OCI-LY7 (cell line): ENCODE results near the gene ARHGEF18. TPM values are rescaled to one million over a fixed set of nuclear protein-coding genes. Genes with fewer than 3 reads are reported as not detected.

Experiments
- BruUV-seq: library from RNA; stranded (reverse); fragments of 400-500 nt; replicated peaks from 2 replicates; lab custom pipeline; 2021; lab: Mats Ljungman, UMichigan
- CTCF ChIA-PET: fragments of 300-600 bp; sonication (Branson Sonifier 250); formaldehyde crosslinking; loops from one replicate; lab custom pipeline; 2022; ENCODE audit warnings: antibody characterized with exemption; ENCODE audit not compliant: unreplicated experiment; lab: Charles Lee
- POLR2A ChIA-PET: fragments of 300-600 bp; sonication (Branson Sonifier 250); formaldehyde crosslinking; loops from one replicate; lab custom pipeline; 2022; ENCODE audit warnings: antibody characterized with exemption; lab: Charles Lee
- DNase-seq: peaks from one replicate; pipeline ENCODE4 v3.0.0-alpha.2; 2015; ENCODE audit warnings: low spot score
- H2AFZ ChIP-seq: fragments of 200-600 bp; sonication (generic), shearing (Covaris generic); 2 replicates; pipeline ENCODE4 v1.6.1; 2014; ENCODE audit warnings: mild to moderate bottlenecking, antibody characterized with exemption, low read length, moderate library complexity
- H3K27ac ChIP-seq: fragments of 200-600 bp; sonication (generic); 2 replicates; pipeline ENCODE4 v1.5.1; 2014; ENCODE audit warnings: mixed run types, low read depth, mild to moderate bottlenecking, moderate library complexity, low read length, inconsistent platforms; ENCODE audit not compliant: poor library complexity, severe bottlenecking
- H3K36me3 ChIP-seq: fragments of 200-600 bp; sonication (generic); 2 replicates; pipeline ENCODE4 v1.6.1; 2014; ENCODE audit warnings: mild to moderate bottlenecking, antibody characterized with exemption, low read length, moderate library complexity, mixed read lengths; ENCODE audit not compliant: insufficient read depth
- H3K4me1 ChIP-seq: fragments of 200-600 bp; sonication (generic); 2 replicates; pipeline ENCODE4 v1.5.1; 2014; ENCODE audit warnings: mild to moderate bottlenecking, low read length; ENCODE audit not compliant: insufficient read depth, poor library complexity, severe bottlenecking
- H3K4me2 ChIP-seq: fragments of 200-600 bp; sonication (generic); 2 replicates; pipeline ENCODE4 v1.6.1; 2014; ENCODE audit warnings: mild to moderate bottlenecking, low read length
- H3K4me3 ChIP-seq: fragments of 200-600 bp; sonication (generic); 2 replicates; pipeline ENCODE4 v1.5.1; 2014; ENCODE audit warnings: mild to moderate bottlenecking, low read depth, low read length; ENCODE audit not compliant: poor library complexity, severe bottlenecking
- H3K79me2 ChIP-seq: fragments of 200-600 bp; sonication (generic); 2 replicates; pipeline ENCODE4 v1.6.1; 2016; ENCODE audit warnings: low read depth, mild to moderate bottlenecking, low read length, moderate library complexity, mixed read lengths; ENCODE audit not compliant: insufficient read depth
- H3K9me2 ChIP-seq: fragments of 200-600 bp; sonication (generic); 2 replicates; pipeline ENCODE4 v1.6.1; 2016; ENCODE audit warnings: mild to moderate bottlenecking, low read length, mixed read lengths; ENCODE audit not compliant: insufficient read depth
- H3K9me3 ChIP-seq: fragments of 200-600 bp; sonication (generic); 2 replicates; pipeline ENCODE4 v1.6.1; 2014; ENCODE audit warnings: mild to moderate bottlenecking, mixed run types, low read length, mixed read lengths
- H4K20me1 ChIP-seq: fragments of 200-600 bp; sonication (generic); 2 replicates; pipeline ENCODE4 v1.6.1; 2014; ENCODE audit warnings: mild to moderate bottlenecking, antibody characterized with exemption, low read length, moderate library complexity, mixed read lengths; ENCODE audit not compliant: insufficient read depth
- EZH2phosphoT487 ChIP-seq: fragments of 200-600 bp; sonication (generic); IDR thresholded peaks from 2 replicates; pipeline ENCODE4 v1.6.1; 2018; ENCODE audit warnings: low read depth, borderline replicate concordance, mild to moderate bottlenecking, mixed run types, antibody characterized with exemption, low read length, moderate library complexity, mixed read lengths
- intact Hi-C: fragments of 100-400 bp; cut with micrococcal nuclease; formaldehyde crosslinking; loops from one replicate; pipeline ENCODE4 v1.10.0; 2022; ENCODE audit not compliant: unreplicated experiment
- total RNA-seq, 2 experiments: library from RNA; depleted of rRNA in 1 of 2; stranded (reverse); fragments of >200 nt in 1 of 2; shearing (Covaris generic) in 1 of 2; gene quantifications; 2 replicates each; pipeline ENCODE4 v1.2.3, GENCODE V29; 2014 to 2022
- TF ChIP-seq, protein P1 (sequence below): fragments of 200-600 bp; sonication (generic); conservative IDR thresholded peaks from 2 replicates; pipeline ENCODE4 v1.5.1; 2014; ENCODE audit warnings: mild to moderate bottlenecking, antibody characterized with exemption, low read length, moderate library complexity, mixed read lengths

The ARHGEF18 gene
- total RNA-seq, 2 experiments from 2014 or later = 48.1 to 55.2 TPM

DNA sequence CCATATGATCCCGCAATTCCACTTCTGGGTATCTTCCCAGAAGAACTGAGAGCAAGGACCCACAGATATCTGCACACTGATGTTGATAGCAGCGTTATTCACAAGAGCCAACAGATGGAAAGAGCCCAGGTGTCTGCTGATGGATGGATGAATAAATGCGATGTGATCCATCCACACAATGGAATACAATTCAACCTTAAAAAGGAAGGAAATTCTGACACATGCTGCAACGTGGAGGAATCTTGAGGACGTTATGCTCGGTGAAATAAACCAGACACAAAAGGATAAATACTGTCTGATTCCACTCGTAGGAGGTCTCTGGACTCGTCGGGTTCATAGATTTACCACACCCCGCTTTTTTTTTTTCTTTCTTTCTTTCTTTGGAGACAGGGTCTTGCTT lies 21.8 kb downstream of the ARHGEF18 start:
- CTCF ChIA-PET = no interaction called here
- Histone ChIP-seq H2AFZ (no peak overlapping the region), H3K79me2 (peaks cover 27% of the 10 kb centered on the region; the same call in 1 of the 2 replicates), H3K36me3 (peaks cover 89% of the 10 kb centered on the region), H3K9me3 (no peaks in the 10 kb centered on the region), H4K20me1 (no peaks in the 10 kb centered on the region), H3K4me3 (no peak overlapping the region), H3K27ac (no peak overlapping the region), H3K4me2 (no peak overlapping the region), H3K9me2 (no peaks in the 10 kb centered on the region), H3K4me1 (peaks cover 9% of the 10 kb centered on the region)
- DNase-seq = no peak
- no TSS peak for BruUV-seq
- intact Hi-C loops = no loop called here
- TF ChIP-seq, protein P1, sequence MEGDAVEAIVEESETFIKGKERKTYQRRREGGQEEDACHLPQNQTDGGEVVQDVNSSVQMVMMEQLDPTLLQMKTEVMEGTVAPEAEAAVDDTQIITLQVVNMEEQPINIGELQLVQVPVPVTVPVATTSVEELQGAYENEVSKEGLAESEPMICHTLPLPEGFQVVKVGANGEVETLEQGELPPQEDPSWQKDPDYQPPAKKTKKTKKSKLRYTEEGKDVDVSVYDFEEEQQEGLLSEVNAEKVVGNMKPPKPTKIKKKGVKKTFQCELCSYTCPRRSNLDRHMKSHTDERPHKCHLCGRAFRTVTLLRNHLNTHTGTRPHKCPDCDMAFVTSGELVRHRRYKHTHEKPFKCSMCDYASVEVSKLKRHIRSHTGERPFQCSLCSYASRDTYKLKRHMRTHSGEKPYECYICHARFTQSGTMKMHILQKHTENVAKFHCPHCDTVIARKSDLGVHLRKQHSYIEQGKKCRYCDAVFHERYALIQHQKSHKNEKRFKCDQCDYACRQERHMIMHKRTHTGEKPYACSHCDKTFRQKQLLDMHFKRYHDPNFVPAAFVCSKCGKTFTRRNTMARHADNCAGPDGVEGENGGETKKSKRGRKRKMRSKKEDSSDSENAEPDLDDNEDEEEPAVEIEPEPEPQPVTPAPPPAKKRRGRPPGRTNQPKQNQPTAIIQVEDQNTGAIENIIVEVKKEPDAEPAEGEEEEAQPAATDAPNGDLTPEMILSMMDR = no peak
- TF ChIP-seq EZH2phosphoT487 = no peak
- POLR2A ChIA-PET = no interaction called here

DNA sequence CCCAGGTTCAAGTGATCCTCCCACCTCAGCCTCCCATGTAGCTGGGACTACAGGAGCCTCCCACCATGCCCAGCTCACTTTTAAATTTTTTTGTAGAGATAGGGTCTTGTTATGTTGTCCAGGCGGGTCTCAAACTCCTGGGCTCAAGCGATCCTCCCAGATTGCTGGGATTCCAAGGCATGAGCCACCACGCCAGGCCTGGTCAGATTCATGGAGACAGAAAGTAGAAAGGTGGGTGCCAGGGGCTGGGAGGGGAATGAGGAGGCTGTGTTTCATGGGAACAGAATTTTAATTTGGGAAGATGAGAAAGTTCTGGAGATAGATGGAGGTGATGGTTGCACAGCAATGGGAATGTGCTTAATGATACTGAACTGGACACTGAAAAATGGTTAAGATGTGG lies 22.3 kb downstream of the ARHGEF18 start:
- Histone ChIP-seq H3K36me3 (peaks cover 89% of the 10 kb centered on the region), H3K9me2 (no peaks in the 10 kb centered on the region), H4K20me1 (no peaks in the 10 kb centered on the region), H3K4me3 (no peak overlapping the region), H3K4me2 (no peak overlapping the region), H3K4me1 (peaks cover 9% of the 10 kb centered on the region), H3K27ac (no peak overlapping the region), H2AFZ (no peak overlapping the region), H3K79me2 (peaks cover 27% of the 10 kb centered on the region; the same call in 1 of the 2 replicates), H3K9me3 (no peaks in the 10 kb centered on the region)
- DNase-seq = no peak
- no peak for TF ChIP-seq EZH2phosphoT487
- TF ChIP-seq, protein P1 = no peak
- intact Hi-C loops = no loop called here
- ChIA-PET CTCF (no interaction called here), POLR2A (no interaction called here)
- no TSS peak for BruUV-seq

DNA sequence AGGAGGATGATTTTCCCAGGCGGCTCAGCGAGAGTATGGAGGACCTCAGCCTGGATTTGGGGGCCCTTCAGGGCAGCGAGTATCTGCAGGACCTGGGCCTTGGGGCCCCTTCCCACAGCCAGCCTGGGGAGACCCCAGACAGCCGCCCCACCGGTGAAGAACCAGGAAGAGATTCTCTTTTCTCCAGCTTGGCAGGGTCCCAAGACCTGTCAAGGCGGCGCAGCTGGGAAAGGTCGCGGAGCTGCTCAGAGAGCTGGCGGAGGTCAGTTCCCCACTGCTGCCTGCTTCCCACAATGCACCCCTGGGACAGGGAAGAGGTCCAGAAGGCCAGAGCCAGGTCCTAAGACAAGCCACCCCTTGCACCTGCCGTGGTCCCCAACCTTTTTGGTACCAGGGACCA lies 24.1 kb downstream of the ARHGEF18 start:
- Histone ChIP-seq H2AFZ (no peak overlapping the region), H3K79me2 (peaks cover 15% of the 10 kb centered on the region; the same call in 1 of the 2 replicates), H3K4me1 (peaks cover 7% of the 10 kb centered on the region), H3K9me2 (no peaks in the 10 kb centered on the region), H3K4me2 (no peak overlapping the region), H3K36me3 (peaks cover 95% of the 10 kb centered on the region), H4K20me1 (no peaks in the 10 kb centered on the region), H3K4me3 (no peak overlapping the region), H3K9me3 (no peaks in the 10 kb centered on the region), H3K27ac (no peak overlapping the region)
- TF ChIP-seq, protein P1 = no peak
- no peak for TF ChIP-seq EZH2phosphoT487
- BruUV-seq = no TSS peak
- ChIA-PET CTCF (no interaction called here), POLR2A (no interaction called here)
- no peak for DNase-seq
- intact Hi-C loops = no loop called here
